PFSK-1 (cell line): Measurements from ENCODE around the gene TSPAN13.

Experiments
- FOXP2 ChIP-seq: optimal IDR thresholded peaks from 2 replicates; pipeline ENCODE3; 2011; ENCODE audit warnings: borderline replicate concordance, control low read depth, inconsistent platforms; ENCODE audit not compliant: insufficient read depth; ENCODE audit errors: extremely low read length, extremely low read depth
- POLR2AphosphoS5 ChIP-seq: IDR thresholded peaks from 2 replicates; pipeline ENCODE4 v1.6.1; 2012; ENCODE audit warnings: low read depth, mild to moderate bottlenecking, control low read depth, low read length, moderate library complexity
- SIN3A ChIP-seq: IDR thresholded peaks from 2 replicates; pipeline ENCODE4 v1.6.1; 2012; ENCODE audit warnings: mild to moderate bottlenecking, low read length, moderate library complexity, borderline replicate concordance; ENCODE audit not compliant: insufficient read depth
- TAF1 ChIP-seq: IDR thresholded peaks from 2 replicates; pipeline ENCODE4 v1.6.1; 2012; ENCODE audit warnings: low read length, control low read depth, borderline replicate concordance; ENCODE audit not compliant: insufficient read depth
- TF ChIP-seq, protein P1 (sequence below), 2 experiments: IDR thresholded peaks; 2 replicates each; pipeline versions ENCODE4 v1.6.1 to v1.8.0; 2011 to 2012; ENCODE audit warnings: low read depth in 2 of 2, low read length in 2 of 2, control low read depth in 1 of 2, inconsistent platforms in 1 of 2, mild to moderate bottlenecking in 1 of 2, moderate library complexity in 1 of 2; ENCODE audit not compliant: insufficient read depth in 1 of 2

Gene TSPAN13

DNA sequence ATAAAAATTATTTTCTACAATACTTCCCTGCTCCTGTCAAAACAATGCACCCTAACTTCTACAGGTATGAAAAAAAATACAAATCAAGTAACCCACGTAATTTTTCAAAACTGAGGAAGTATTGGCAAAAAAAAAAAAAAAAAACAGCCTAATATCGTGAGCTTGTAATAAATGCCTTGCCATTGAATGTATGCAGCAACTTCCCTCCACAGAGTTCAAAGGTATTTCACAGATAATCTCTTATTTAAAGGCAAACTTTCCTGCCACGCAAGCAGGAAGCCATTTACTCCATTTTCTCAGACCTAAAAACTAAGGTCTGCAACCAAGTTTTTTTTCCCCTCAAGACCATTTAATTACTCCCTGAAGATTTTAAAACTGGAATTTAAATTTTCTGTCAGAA lies 51.9 kb downstream of the TSPAN13 start:
- TF ChIP-seq, protein P1, sequence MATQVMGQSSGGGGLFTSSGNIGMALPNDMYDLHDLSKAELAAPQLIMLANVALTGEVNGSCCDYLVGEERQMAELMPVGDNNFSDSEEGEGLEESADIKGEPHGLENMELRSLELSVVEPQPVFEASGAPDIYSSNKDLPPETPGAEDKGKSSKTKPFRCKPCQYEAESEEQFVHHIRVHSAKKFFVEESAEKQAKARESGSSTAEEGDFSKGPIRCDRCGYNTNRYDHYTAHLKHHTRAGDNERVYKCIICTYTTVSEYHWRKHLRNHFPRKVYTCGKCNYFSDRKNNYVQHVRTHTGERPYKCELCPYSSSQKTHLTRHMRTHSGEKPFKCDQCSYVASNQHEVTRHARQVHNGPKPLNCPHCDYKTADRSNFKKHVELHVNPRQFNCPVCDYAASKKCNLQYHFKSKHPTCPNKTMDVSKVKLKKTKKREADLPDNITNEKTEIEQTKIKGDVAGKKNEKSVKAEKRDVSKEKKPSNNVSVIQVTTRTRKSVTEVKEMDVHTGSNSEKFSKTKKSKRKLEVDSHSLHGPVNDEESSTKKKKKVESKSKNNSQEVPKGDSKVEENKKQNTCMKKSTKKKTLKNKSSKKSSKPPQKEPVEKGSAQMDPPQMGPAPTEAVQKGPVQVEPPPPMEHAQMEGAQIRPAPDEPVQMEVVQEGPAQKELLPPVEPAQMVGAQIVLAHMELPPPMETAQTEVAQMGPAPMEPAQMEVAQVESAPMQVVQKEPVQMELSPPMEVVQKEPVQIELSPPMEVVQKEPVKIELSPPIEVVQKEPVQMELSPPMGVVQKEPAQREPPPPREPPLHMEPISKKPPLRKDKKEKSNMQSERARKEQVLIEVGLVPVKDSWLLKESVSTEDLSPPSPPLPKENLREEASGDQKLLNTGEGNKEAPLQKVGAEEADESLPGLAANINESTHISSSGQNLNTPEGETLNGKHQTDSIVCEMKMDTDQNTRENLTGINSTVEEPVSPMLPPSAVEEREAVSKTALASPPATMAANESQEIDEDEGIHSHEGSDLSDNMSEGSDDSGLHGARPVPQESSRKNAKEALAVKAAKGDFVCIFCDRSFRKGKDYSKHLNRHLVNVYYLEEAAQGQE (IDR thresholded peaks at IDR 0.05; ENCODE audit: insufficient read depth in 1 of 2, low read depth in 2 of 2, low read length in 2 of 2), result no peak
- TF ChIP-seq POLR2AphosphoS5 (no peak), SIN3A (no peak), TAF1 (no peak)

DNA sequence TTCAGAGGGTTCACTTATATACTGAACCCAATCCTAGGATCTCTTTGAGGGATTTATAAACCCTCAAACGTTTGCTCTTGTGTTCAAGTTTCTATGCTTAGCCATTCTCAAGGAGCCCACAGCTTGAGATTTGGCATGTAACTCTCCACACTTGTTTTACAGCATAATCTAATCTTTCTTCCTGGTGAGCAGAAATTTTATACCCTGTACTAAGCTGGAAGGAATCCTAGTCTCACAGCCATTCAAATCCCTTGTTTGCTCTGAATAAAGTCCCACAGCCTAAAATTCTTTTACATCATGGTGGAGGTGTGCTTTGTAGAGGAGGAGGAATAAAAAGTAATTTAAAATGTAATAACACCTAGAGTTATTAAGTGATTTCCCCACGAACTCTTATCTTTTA lies 56.6 kb downstream of the TSPAN13 start:
- TF ChIP-seq TAF1, result no peak
- TF ChIP-seq POLR2AphosphoS5, result no peak
- no peak for TF ChIP-seq SIN3A
- TF ChIP-seq, protein P1 (IDR thresholded peaks at IDR 0.05; ENCODE audit: insufficient read depth in 1 of 2, low read depth in 2 of 2, low read length in 2 of 2), result no peak
- TF ChIP-seq FOXP2, result no peak

DNA sequence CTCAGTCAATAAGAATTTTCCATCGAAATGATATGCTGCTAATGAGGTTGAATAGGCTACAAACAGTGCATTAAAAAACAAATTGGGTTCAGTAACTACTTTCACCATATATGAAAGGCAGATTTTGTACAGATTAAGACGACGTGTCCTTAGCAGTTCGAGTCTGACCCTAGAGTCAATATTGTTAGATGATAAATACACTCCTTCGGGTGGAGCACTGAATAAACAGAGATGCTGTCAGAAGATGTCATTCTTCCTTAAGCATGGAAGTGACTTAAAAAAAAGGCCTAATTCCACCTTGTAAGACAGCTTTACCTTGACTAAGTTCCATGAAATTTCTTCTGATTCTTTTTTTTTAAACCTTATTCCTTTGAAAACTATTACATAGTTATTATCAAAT lies 57.0 kb downstream of the TSPAN13 start:
- TF ChIP-seq, protein P1 (IDR thresholded peaks at IDR 0.05; ENCODE audit: insufficient read depth in 1 of 2, low read depth in 2 of 2, low read length in 2 of 2), result no peak
- no peak for TF ChIP-seq TAF1
- no peak for TF ChIP-seq FOXP2
- TF ChIP-seq POLR2AphosphoS5, result no peak
- no peak for TF ChIP-seq SIN3A

DNA sequence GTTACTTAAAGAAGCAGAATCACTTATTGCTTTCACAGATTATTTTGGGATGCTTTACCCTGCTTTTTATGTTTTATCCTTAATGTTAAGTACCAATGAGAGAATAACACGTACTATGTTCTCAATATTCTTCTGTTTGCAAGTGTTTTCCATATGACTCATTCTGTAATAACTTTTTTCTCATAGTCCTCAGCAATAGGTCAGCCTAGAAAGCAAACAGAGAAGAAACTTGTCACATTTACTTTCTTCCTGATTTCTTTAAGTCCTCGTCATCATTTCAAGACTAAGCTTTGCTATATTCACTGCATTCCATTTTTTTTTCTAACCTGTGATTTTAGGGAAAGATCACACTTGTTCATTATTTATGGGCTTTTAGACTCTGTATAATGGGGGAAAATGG lies 58.0 kb downstream of the TSPAN13 start:
- TF ChIP-seq, protein P1 (IDR thresholded peaks at IDR 0.05; ENCODE audit: insufficient read depth in 1 of 2, low read depth in 2 of 2, low read length in 2 of 2), result no peak
- TF ChIP-seq FOXP2 (no peak), SIN3A (no peak), TAF1 (no peak), POLR2AphosphoS5 (no peak)

DNA sequence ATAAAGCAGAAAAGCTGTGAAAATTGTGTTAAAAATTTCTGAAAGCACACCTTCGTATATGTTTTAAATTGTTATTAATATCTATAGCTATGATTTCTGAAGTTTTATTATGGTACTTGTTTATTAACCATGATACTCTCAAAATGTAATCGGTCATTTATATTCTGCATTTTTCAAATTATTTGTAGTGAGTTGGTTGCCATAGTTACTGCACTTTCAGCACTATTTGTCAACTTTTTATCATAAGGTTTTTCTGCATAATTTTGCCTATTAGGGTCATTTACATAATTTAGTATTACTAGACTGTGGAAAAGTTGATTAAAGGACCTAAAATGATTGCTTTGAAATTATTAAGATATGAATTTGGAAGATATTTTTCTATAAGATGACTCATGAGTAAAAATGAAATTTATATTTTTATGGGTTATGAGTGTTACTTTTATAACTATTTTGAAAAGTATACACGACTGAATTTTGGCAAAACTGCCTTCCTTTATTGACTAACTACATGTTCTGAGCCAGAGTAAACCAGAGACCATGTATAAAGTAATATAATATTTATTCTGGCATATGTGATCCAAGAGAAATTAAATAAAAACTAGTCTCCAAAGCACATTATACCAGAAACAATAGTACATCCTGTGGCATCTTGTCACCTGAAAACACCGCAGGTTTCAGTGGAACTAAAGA lies 59.1 kb downstream of the TSPAN13 start:
- no peak for TF ChIP-seq FOXP2
- TF ChIP-seq TAF1, result no peak
- TF ChIP-seq, protein P1 (IDR thresholded peaks at IDR 0.05; ENCODE audit: insufficient read depth in 1 of 2, low read depth in 2 of 2, low read length in 2 of 2), result no peak
- TF ChIP-seq POLR2AphosphoS5, result no peak
- no peak for TF ChIP-seq SIN3A
